Stimulated activated CD4-positive, alpha-beta T cell treated with anti-CD3 and anti-CD28 coated beads, Interleukin-4, amount 100 ng/mL, for 48 hours (primary cell): ENCODE data around the gene KIF18B.

Source experiments
- DNase-seq, 2 donors: peaks; one replicate each; pipeline ENCODE4 v3.0.0-alpha.2; 2020; ENCODE audit warnings: low read depth in 2 of 2

The KIF18B gene

DNA sequence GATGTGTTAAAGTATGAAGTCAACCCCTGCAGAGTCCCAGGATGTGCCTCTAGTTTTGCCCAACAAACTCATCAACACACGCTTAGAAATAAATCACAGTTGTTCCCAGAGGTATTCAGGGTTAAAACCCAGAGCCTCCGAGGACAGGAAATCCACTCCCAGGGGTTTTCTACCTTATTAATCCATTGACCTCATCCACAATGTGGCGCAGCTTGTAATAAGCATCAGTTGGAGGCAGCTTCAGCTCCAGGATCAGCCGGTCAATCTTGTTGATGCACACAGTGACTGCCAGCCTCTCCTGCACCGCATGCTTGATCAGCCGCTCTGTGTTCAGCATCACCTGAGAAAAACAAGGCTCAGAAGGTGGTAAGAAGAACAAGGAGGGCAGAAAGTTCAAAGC is 71.8 kb downstream of the KIF18B start:
- no peak for DNase-seq
